Measurements from ENCODE around the gene ARMH3.

The ARMH3 gene

GRCh38 chr10:101935431-101935830 lies 120.5 kb downstream of the ARMH3 start:
- no peaks in the 10 kb centered on the region for H3K9me3 ChIP-seq (replicated peaks; ENCODE audit: insufficient read depth, low read length)
- H4K20me1 ChIP-seq (ENCODE audit: insufficient read depth, low read length), result no peaks in the 10 kb centered on the region
- H3K9me2 ChIP-seq (replicated peaks; ENCODE audit: insufficient read depth, low read length), result no peaks in the 10 kb centered on the region
- no peaks in the 10 kb centered on the region for H3K79me2 ChIP-seq (ENCODE audit: low read length)
- H3F3A ChIP-seq (ENCODE audit: insufficient read depth, low read length), result no peaks in the 10 kb centered on the region
- no peak overlapping the region for H3K9ac ChIP-seq (ENCODE audit: low read length)
- H2AFZ ChIP-seq (ENCODE audit: low read length), result no peak overlapping the region
- H3K36me3 ChIP-seq (replicated peaks; ENCODE audit: insufficient read depth, low read length), result no peaks in the 10 kb centered on the region
- H3K27me3 ChIP-seq (replicated peaks; ENCODE audit: insufficient read depth, low read length), result no peaks in the 10 kb centered on the region
- TF ChIP-seq EZH2 (optimal IDR thresholded peaks at IDR 0.05; ENCODE audit: low read depth, low read length) (no peak), EZH2phosphoT487 (IDR thresholded peaks at IDR 0.05; ENCODE audit: low read length) (no peak), CTCF (IDR thresholded peaks at IDR 0.05; ENCODE audit: low read length) (no peak)
- DNase-seq, result no peak
- H3K27ac ChIP-seq (ENCODE audit: low read length), result no peak overlapping the region
- H3K4me3 ChIP-seq (ENCODE audit: low read length), result no peak overlapping the region
- H3K4me2 ChIP-seq (ENCODE audit: low read depth, low read length), result no peak overlapping the region
- no peaks in the 10 kb centered on the region for H3K4me1 ChIP-seq (ENCODE audit: low read length)

GRCh38 chr10:101934686-101935305 lies 121.2 kb downstream of the ARMH3 start:
- no peak overlapping the region for H3K4me3 ChIP-seq (ENCODE audit: low read length)
- no peaks in the 10 kb centered on the region for H3K4me1 ChIP-seq (ENCODE audit: low read length)
- H3K79me2 ChIP-seq (ENCODE audit: low read length), result no peaks in the 10 kb centered on the region
- H3K9ac ChIP-seq (ENCODE audit: low read length), result no peak overlapping the region
- no peaks in the 10 kb centered on the region for H3K36me3 ChIP-seq (replicated peaks; ENCODE audit: insufficient read depth, low read length)
- no peaks in the 10 kb centered on the region for H4K20me1 ChIP-seq (ENCODE audit: insufficient read depth, low read length)
- TF ChIP-seq EZH2phosphoT487 (IDR thresholded peaks at IDR 0.05; ENCODE audit: low read length) (no peak), EZH2 (optimal IDR thresholded peaks at IDR 0.05; ENCODE audit: low read depth, low read length) (no peak), CTCF (IDR thresholded peaks at IDR 0.05; ENCODE audit: low read length) (no peak)
- no peak overlapping the region for H3K27ac ChIP-seq (ENCODE audit: low read length)
- no peak for DNase-seq
- H3K9me3 ChIP-seq (replicated peaks; ENCODE audit: insufficient read depth, low read length), result no peaks in the 10 kb centered on the region
- H3K4me2 ChIP-seq (ENCODE audit: low read depth, low read length), result no peak overlapping the region
- no peaks in the 10 kb centered on the region for H3K9me2 ChIP-seq (replicated peaks; ENCODE audit: insufficient read depth, low read length)
- no peak overlapping the region for H2AFZ ChIP-seq (ENCODE audit: low read length)
- H3F3A ChIP-seq (ENCODE audit: insufficient read depth, low read length), result no peaks in the 10 kb centered on the region
- no peaks in the 10 kb centered on the region for H3K27me3 ChIP-seq (replicated peaks; ENCODE audit: insufficient read depth, low read length)

- no peak overlapping the region for H3K27ac ChIP-seq (ENCODE audit: low read length)
These were observed 122.0 kb downstream of the ARMH3 start for GRCh38 chr10:101933976-101934375.

More at GRCh38 chr10:101933976-101934375, 122.0 kb downstream of the ARMH3 start:
- H3K9me3 ChIP-seq (replicated peaks; ENCODE audit: insufficient read depth, low read length), result no peaks in the 10 kb centered on the region
- no peak for DNase-seq
- no peak overlapping the region for H2AFZ ChIP-seq (ENCODE audit: low read length)
- no peaks in the 10 kb centered on the region for H3K9me2 ChIP-seq (replicated peaks; ENCODE audit: insufficient read depth, low read length)
- H3K36me3 ChIP-seq (replicated peaks; ENCODE audit: insufficient read depth, low read length), result no peaks in the 10 kb centered on the region
- H3K79me2 ChIP-seq (ENCODE audit: low read length), result no peaks in the 10 kb centered on the region
- H3K4me2 ChIP-seq (ENCODE audit: low read depth, low read length), result no peak overlapping the region
- no peaks in the 10 kb centered on the region for H3F3A ChIP-seq (ENCODE audit: insufficient read depth, low read length)
- H3K9ac ChIP-seq (ENCODE audit: low read length), result no peak overlapping the region
- H3K4me3 ChIP-seq (ENCODE audit: low read length), result no peak overlapping the region
- no peaks in the 10 kb centered on the region for H3K4me1 ChIP-seq (ENCODE audit: low read length)
- TF ChIP-seq EZH2 (optimal IDR thresholded peaks at IDR 0.05; ENCODE audit: low read depth, low read length) (no peak), EZH2phosphoT487 (IDR thresholded peaks at IDR 0.05; ENCODE audit: low read length) (no peak), CTCF (IDR thresholded peaks at IDR 0.05; ENCODE audit: low read length) (no peak)
- no peaks in the 10 kb centered on the region for H4K20me1 ChIP-seq (ENCODE audit: insufficient read depth, low read length)
- H3K27me3 ChIP-seq (replicated peaks; ENCODE audit: insufficient read depth, low read length), result no peaks in the 10 kb centered on the region
